Stimulated activated CD4-positive, alpha-beta T cell treated with anti-CD3 and anti-CD28 coated beads, Interleukin-1b, Interleukin-23, amount 100 ng/mL, for 4 hours (primary cell): ENCODE data around the gene ACO2.
"Not testable (repeated sequence)": the region's sequence is repeated elsewhere in the genome, so short reads cannot be mapped to it uniquely, and the experiment has no call there.

ENCODE experiments used
- DNase-seq, 2 donors: peaks; one replicate each; pipeline ENCODE4 v3.0.0-alpha.2; 2020; ENCODE audit warnings: low read depth in 2 of 2

ACO2 gene

GRCh38 chr22:41468381-41469217 is at the start of gene ACO2, which contains the start of gene PHF5A:
Gene ACO2, plus strand, starts transcription at chr22:41469117. Its CDS starts 30 bp downstream, at chr22:41469147.
Gene PHF5A, minus strand, starts transcription at chr22:41468692. Its CDS starts 39 bp downstream, at chr22:41468653.
- DNase-seq = peak; percentile 95 to 97

GRCh38 chr22:41425660-41426365 is 43.1 kb upstream of the ACO2 start:
- DNase-seq = no peak

GRCh38 chr22:41429232-41429950 is 39.5 kb upstream of the ACO2 start:
- no peak for DNase-seq

GRCh38 chr22:41429951-41430332 is 39.0 kb upstream of the ACO2 start:
- no peak for DNase-seq

GRCh38 chr22:41431656-41432055 is 37.3 kb upstream of the ACO2 start:
- no peak for DNase-seq

- DNase-seq = not testable (repeated sequence)
These were observed 35.4 kb upstream of the ACO2 start for GRCh38 chr22:41433480-41433879.

- DNase-seq = not testable (repeated sequence)
These were observed 34.4 kb upstream of the ACO2 start for GRCh38 chr22:41434361-41435003.

- no peak for DNase-seq
These were observed 33.4 kb upstream of the ACO2 start for GRCh38 chr22:41435560-41435959.

GRCh38 chr22:41436322-41437113 is 32.4 kb upstream of the ACO2 start:
- DNase-seq = no peak

GRCh38 chr22:41437198-41437597 is 31.7 kb upstream of the ACO2 start:
- no peak for DNase-seq

GRCh38 chr22:41440511-41440910 is 28.4 kb upstream of the ACO2 start:
- not testable (repeated sequence) for DNase-seq

- DNase-seq = no peak
These were observed 26.6 kb upstream of the ACO2 start for GRCh38 chr22:41442240-41442792.

- peak; percentile 78 to 80 for DNase-seq
These were observed 24.4 kb upstream of the ACO2 start for GRCh38 chr22:41444360-41445128.

- DNase-seq = no peak
These were observed 23.5 kb upstream of the ACO2 start for GRCh38 chr22:41445129-41446056.

GRCh38 chr22:41446057-41446501 is 22.8 kb upstream of the ACO2 start:
- peak in 1 of 2 donors; percentile 11 for DNase-seq

- peak; percentile 89 to 93 for DNase-seq
These were observed 22.1 kb upstream of the ACO2 start, which contains the start of gene TOB2 for GRCh38 chr22:41446639-41447434. Gene TOB2, minus strand, starts transcription at chr22:41446801. Its CDS starts 9,456 bp downstream, at chr22:41437345.

- peak; percentile 31 to 55 for DNase-seq
These were observed 21.3 kb upstream of the ACO2 start for GRCh38 chr22:41447435-41448188.
